GM10266 (cell line): Measurements from ENCODE around the gene OTOG.

ENCODE experiments used
- DNase-seq: peaks from one replicate; pipeline ENCODE4 v3.0.0; 2012; ENCODE audit errors: extremely low spot score
- CTCF ChIP-seq: IDR thresholded peaks from 2 replicates; pipeline ENCODE4 v1.5.1; 2012; ENCODE audit warnings: mild to moderate bottlenecking, low read depth; ENCODE audit not compliant: control insufficient read depth, insufficient read depth; ENCODE audit errors: missing control alignments

OTOG gene

GRCh38 chr11:17553249-17553546 lies 6.1 kb downstream of the OTOG start:
- no peak for TF ChIP-seq CTCF
- DNase-seq = no peak

GRCh38 chr11:17554487-17554886 lies 7.4 kb downstream of the OTOG start:
- no peak for TF ChIP-seq CTCF
- DNase-seq = no peak

- no peak for TF ChIP-seq CTCF
- DNase-seq = no peak
Measured at GRCh38 chr11:17556999-17557398, 9.9 kb downstream of the OTOG start.

- TF ChIP-seq CTCF = no peak
- DNase-seq = no peak
Measured at GRCh38 chr11:17558025-17558780, 11.1 kb downstream of the OTOG start.

- no peak for TF ChIP-seq CTCF
- DNase-seq = no peak
Measured at GRCh38 chr11:17558916-17559315, 11.9 kb downstream of the OTOG start.

GRCh38 chr11:17559341-17560087 lies 12.5 kb downstream of the OTOG start:
- no peak for DNase-seq
- no peak for TF ChIP-seq CTCF

GRCh38 chr11:17560281-17561110 lies 13.4 kb downstream of the OTOG start:
- TF ChIP-seq CTCF = no peak

More at GRCh38 chr11:17560281-17561110, 13.4 kb downstream of the OTOG start:
- no peak for DNase-seq
